GM12872 (cell line): ENCODE measurements around the gene PPIL6.

Source experiments
- CTCF ChIP-seq: IDR thresholded peaks from 3 replicates; pipeline ENCODE4 v1.5.1; 2011; ENCODE audit warnings: low read depth, mild to moderate bottlenecking, low read length, moderate library complexity; ENCODE audit not compliant: insufficient read depth

PPIL6 gene

GRCh38 chr6:109461733-109462526 lies 21.5 kb upstream of the PPIL6 start:
- TF ChIP-seq CTCF: no peak

GRCh38 chr6:109460161-109460829 lies 19.9 kb upstream of the PPIL6 start:
- TF ChIP-seq CTCF: no peak

- no peak for TF ChIP-seq CTCF
Observed at GRCh38 chr6:109458774-109459531, 18.5 kb upstream of the PPIL6 start.

GRCh38 chr6:109457562-109457996 lies 17.2 kb upstream of the PPIL6 start:
- no peak for TF ChIP-seq CTCF

GRCh38 chr6:109456710-109457561 lies 16.5 kb upstream of the PPIL6 start:
- no peak for TF ChIP-seq CTCF

GRCh38 chr6:109456111-109456583 lies 15.7 kb upstream of the PPIL6 start:
- TF ChIP-seq CTCF: no peak
